GM12892 (cell line): ENCODE measurements around the gene LSM14A.

Experiments used
- DNase-seq: peaks from one replicate; pipeline ENCODE4 v3.0.0; 2011; ENCODE audit not compliant: insufficient read length
- FAIRE-seq: peaks from 2 replicates; lab custom pipeline; 2011; peaks lifted over from hg19 to GRCh38; lab: Jason Lieb, UNC
- POLR2A ChIP-seq: IDR thresholded peaks from 2 replicates; pipeline ENCODE4 v1.6.1; 2011; ENCODE audit warnings: low read depth, low read length, control low read depth
- POLR2AphosphoS5 ChIP-seq: IDR thresholded peaks from 2 replicates; pipeline ENCODE4 v1.6.1; 2011; ENCODE audit warnings: low read depth, low read length, control low read depth
- TAF1 ChIP-seq: IDR thresholded peaks from 2 replicates; pipeline ENCODE4 v1.6.1; 2011; ENCODE audit warnings: low read depth, mild to moderate bottlenecking, control low read depth, low read length, borderline replicate concordance

Gene LSM14A

DNA sequence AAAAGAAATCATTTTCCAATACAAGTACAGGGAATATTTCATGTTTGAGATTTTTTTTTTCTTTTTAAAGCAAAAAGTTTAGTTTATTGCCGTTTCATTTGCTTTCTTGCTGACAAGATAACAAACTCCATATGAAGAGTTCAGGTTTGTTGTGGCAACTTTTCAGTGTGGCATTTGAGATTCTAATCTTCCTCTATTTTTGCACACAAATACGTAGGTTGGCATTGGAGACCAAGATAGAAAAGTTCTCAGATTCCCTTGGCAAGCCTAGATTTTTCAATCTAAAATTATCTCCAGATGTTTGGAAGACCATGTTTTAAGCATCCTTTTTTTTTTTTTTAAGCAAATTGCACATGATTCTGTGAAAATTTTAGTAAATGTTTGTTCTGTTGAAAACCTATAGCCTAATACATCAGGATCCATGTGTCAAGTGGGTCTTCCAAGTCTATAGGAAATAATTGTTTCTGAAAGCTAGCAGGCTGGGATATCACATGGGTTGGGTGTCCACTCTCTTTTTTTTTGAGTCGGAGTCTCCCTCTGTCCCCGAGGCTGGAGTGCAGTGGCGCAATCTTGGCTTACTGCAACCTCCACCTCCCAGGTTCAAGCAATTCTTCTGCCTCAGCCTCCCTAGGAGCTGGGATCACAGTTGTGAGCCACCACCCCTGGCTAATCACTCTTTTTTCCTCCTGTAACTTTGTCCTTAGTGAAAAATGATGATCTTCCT is 84.7 kb downstream of the LSM14A start:
- DNase-seq (no peak), FAIRE-seq (no peak)
- no peak for TF ChIP-seq TAF1
- TF ChIP-seq POLR2AphosphoS5, result no peak
- TF ChIP-seq POLR2A, result no peak

DNA sequence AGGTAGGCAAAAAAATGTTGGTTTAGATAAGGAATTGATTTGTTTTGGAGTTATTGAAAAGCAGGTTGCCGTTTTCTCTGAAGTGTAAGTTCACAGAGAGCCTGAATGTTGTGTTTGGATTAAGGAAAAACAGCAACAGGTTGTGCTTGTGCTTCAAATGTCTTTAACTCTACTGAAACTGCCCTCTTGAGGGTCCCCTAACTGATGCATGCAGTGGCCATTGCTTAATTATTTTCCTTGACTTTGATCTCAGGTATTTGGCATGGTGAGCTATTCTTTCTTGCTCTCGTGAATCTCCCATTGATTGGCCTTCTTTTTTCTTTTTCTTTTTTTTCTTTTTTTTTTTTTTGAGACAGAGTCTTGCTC is 85.2 kb downstream of the LSM14A start:
- FAIRE-seq (no peak), DNase-seq (no peak)
- TF ChIP-seq TAF1 (no peak), POLR2AphosphoS5 (no peak), POLR2A (no peak)

DNA sequence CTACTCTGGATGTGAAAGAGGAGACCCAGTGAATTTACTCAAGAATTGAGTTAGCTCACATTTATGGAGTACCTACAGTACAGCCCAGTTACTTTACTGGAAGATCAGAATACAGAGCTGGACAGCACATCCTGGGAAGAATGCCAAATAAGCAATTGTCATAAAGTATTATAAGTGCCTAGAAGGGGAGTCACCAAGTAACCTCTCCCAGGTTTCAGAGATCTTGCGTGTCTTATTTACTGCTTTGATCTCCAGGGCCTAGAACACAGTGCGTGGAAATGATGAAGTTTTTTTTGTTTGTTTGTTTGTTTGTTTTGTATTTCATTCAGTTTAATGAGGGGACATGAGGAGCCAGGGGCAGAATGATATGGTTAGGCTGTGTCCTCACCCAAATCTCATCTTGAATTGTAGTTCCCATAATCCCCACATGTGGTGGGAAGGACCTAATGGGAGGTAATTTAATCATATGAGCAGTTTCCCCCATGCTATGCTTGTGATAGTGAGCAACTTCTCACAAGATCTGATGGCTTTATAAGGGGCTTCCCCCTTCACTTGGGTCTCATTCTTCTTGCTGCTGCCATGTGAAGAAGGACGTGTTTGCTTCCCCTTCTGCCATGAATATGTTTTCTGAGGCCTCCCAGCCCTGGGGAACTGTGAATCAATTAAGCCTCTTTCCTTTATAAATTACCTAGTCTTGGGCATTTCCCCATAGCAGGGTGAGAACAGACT is 87.2 kb downstream of the LSM14A start:
- DNase-seq (no peak), FAIRE-seq (no peak)

DNA sequence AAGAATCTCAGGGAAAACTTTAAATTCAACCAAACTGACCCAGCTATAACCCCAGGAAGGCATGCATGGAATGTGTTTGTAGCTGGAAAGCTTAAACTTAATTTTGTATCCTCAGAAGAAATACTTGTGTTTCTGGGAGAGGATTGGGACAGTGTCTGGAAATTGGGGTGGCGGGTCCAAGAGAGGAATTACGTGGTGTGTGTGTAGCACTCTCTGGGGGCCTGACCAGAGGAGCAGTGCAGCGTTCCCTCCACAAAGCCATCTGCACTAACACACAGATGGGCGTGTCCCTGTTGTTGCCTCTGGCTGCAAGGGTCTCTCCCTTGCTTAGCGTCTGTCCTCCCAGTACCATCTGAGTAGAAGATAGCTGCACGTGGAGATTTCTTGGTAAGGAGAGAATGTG is 88.5 kb downstream of the LSM14A start:
- DNase-seq, result no peak
- TF ChIP-seq POLR2A (no peak), POLR2AphosphoS5 (no peak), TAF1 (no peak)
- no peak for FAIRE-seq

More for the DNA sequence above, 87.2 kb downstream of the LSM14A start:
- TF ChIP-seq POLR2AphosphoS5 (no peak), TAF1 (no peak), POLR2A (no peak)

DNA sequence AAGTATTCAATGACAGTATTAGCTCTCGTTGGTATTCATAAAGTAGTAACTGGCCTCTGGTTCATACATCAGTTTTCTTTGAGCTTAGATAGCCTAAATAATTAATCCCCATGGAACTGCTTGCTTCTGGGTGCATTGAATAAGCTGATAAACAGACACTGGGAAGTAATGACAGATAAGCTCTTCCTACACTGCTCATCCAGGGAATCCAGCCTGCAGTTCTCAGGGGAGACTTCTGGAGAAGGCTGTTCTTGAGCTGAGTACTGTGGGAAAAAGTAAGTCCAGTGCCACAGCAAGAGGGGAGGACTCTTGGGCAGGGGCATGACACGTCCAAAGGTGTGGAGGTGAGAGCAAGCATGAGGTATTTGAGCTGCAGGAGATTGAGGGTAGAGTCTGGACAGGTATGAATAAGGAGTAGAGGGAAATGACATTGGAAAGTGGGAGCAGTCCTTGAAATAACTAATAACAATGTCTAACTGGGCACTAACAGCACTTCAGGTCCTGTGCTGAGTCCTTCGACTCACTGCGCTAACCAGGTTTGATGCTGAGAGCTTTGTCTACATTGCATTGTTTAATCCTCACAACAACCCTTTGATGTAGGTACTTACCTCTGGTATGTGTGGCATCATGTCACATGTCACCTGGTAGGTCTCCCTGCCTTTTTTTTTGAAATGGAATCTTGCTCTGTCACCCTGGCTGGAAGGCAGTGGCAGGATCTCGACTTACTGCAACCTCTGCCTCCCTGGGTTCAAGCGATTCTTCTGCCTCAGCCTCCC is 89.2 kb downstream of the LSM14A start:
- DNase-seq (no peak), FAIRE-seq (no peak)
- TF ChIP-seq POLR2AphosphoS5 (no peak), POLR2A (no peak), TAF1 (no peak)

DNA sequence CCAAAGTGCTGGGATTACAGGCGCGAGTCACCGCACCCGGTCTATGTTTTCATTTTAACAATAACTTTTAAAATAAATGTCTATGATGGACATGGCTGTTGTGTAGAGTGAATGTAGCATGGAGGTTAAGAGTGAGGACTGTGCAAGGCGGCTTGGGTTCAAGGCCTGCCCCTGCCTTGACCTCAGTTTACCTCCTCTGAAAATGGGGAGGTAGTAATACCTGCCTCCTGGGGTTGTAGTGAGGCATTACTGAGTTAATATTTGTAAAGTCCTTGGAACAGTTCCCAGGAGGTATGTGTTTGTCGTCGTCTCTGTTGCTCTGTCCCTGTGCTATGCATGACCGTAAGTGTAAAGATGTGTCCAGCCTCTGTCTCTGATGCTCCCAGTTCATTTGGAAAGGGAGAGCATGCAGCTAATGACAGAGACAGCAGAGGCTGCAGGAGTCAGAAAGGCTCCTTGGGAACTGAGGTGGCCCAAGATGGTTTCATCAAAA is 91.5 kb downstream of the LSM14A start:
- TF ChIP-seq POLR2A (no peak), POLR2AphosphoS5 (no peak), TAF1 (no peak)
- no peak for FAIRE-seq
- DNase-seq, result no peak

DNA sequence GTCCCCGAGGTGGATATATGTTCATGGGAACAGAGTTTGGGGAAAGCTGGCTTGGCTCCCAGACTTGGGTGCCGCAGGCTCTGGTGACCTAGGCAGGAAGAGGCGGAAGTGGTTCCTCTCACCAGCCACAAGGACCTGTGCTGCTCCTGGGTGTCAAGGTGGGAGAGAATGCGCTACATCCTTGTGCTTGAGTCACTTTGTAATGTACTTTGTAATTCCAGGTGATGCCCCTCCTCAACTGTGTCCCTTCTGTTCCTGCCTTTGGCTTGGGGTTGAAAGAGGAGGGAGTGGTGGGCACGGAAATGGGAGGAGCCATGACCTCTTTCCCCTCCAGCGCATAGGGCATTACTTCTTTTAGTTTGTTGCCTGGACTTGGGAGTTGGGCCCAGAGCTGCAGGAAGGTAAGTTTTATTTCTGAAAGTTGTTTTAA is 92.9 kb downstream of the LSM14A start:
- FAIRE-seq (no peak), DNase-seq (no peak)

DNA sequence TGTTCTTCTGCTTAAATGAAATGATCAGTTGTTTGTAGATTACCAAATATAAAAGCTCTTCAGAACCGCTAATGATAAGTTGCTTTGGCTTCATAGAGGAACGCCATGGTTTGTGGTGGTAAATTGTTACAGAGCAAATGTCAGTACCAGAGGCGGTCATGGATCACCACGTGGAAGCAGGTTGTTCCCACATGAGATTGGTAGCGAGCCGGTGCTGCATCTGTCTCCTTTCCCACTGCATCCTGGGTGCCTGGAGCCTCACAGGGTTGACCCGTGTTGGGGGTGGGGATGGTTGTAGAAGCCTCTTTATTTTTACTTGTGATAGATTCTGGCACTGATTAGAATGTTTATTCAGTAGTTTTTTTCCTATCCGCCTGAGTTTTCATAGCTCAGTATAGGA is 96.8 kb downstream of the LSM14A start:
- DNase-seq, result no peak
- peak; percentile 75 for FAIRE-seq
- TF ChIP-seq TAF1 (no peak), POLR2AphosphoS5 (no peak), POLR2A (no peak; the same call in 1 of the 2 replicates)

More for the DNA sequence above, 92.9 kb downstream of the LSM14A start:
- TF ChIP-seq POLR2A, result no peak
- no peak for TF ChIP-seq POLR2AphosphoS5
- TF ChIP-seq TAF1, result no peak

DNA sequence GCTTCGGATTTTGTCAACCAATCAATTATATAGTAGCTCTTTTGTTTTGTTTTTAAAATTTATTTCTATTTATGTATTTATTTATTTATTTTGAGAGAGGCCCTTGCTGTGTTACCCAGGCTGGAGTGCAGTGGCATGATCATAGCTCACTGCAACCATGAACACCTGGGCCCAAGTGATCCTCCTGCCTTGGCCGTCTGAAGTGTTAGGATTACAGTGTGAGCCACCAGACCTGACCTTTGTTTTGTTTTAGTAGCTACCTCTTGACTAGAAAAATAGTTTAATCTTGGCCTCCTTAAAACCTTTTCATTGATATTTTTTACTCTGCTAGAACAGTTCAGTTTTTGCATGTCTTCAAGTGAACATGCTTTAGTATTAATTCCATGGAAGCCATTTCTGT is 97.2 kb downstream of the LSM14A start:
- FAIRE-seq, result no peak
- TF ChIP-seq POLR2AphosphoS5, result no peak
- TF ChIP-seq TAF1, result no peak
- no peak for TF ChIP-seq POLR2A
- no peak for DNase-seq

DNA sequence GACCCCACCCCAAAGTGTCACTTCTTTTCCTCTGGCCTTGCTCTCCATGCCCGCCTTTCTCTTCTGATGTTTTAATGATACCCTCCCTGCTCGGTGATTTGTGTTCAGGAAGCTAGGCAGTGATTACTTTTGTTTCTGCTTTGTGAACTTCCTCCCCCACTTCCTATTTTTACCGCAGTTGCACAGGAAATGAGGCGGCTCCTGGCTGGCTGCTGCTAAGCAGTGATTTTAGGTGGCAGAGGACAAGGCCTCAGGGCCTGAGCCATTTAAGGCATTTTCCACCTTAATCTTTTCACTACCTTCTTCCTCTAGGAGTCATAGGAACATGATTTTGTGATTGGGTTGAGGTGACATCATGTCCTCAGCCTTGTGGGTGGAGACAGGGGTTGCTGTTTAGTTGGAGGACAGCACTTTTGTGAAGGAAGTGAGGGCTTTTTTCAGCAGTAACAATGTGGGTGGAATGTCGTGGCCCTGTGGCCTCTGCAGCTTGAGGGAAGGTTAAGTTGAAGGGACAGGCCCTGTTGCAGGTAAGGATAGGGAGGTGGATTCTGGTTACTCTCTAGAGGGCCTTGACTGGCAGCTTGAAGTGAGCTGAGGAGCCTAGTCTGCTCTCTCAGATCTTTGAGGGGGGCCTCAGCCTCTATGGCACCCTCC is 97.8 kb downstream of the LSM14A start:
- TF ChIP-seq POLR2AphosphoS5 (peak; percentile 69), TAF1 (no peak), POLR2A (peak; percentile 74)
- FAIRE-seq (peak; percentile 94), DNase-seq (peak; percentile 31)

DNA sequence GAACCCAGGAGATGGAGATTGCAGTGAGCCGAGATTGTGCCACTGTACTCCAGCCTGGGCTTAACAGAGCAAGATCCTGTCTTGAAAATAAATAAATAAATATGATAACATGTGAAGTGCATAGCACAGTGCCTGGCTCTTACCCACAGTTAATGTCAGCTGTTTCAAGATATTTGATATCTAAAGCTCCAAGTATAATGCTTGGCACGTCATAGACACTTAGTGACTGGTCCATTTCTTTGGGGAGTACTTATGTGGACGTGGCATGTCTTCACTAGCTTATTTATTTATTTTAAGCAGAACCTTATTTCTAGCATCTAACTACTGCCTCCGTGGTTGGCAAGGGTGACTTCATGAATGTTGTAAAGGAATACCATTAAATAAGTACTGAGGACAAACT is 100.8 kb downstream of the LSM14A start:
- FAIRE-seq (no peak), DNase-seq (no peak)

More for the DNA sequence above, 100.8 kb downstream of the LSM14A start:
- TF ChIP-seq TAF1, result no peak
- TF ChIP-seq POLR2A, result no peak
- no peak for TF ChIP-seq POLR2AphosphoS5
